ENCODE measurements around the gene PLA2G4A. TPM values are rescaled to one million over a fixed set of nuclear protein-coding genes. Genes with fewer than 3 reads are reported as not detected.

The PLA2G4A gene
- total RNA-seq, 1 donor from 2014 or later = 4.8 TPM

DNA sequence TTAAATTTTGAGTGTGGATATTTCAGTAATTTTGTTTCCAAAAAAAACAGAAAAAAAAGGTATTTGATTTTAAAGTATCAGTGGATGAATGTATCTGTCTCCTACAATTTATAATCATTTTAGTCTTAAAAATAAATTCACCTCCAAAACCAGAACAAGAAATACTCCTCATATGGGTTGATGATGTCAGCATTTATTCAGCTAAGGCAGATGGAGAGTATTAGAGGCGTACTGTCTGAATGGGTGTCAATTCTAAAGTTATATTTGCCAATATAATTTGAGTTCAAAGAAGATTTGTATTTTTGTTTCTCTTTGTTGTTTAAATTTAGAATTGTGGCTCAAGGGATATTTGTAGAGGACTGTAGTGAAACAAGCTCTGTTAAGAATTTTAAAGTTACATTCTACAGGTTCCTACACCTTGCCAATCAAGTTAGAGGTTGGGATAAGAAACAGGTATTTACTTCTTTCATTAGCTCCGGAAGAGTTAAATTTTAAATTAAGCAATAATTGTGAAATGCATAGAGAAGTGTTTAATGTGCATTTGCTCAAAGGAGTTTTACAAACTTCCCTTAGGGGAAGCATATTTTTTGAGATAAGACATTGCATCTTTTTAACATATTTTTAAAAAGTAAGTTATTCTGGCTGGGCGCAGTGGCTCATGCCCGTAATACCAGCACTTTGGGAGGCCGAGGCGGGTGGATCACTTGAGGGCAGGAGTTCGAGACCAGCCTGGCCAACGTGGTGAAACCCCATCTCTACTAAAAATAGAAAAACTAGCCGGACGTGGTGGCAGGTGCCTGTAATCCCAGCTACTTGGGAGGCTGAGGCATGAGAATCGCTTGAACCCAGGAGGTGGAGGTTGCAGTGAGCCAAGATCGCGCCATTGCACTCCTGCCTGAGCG is 1.2 kb downstream of the PLA2G4A start:
- intact Hi-C loops (cut with DNase I) = no loop called here
- ATAC-seq (peak; percentile 53), DNase-seq (ENCODE audit: low spot score) (no peak)

DNA sequence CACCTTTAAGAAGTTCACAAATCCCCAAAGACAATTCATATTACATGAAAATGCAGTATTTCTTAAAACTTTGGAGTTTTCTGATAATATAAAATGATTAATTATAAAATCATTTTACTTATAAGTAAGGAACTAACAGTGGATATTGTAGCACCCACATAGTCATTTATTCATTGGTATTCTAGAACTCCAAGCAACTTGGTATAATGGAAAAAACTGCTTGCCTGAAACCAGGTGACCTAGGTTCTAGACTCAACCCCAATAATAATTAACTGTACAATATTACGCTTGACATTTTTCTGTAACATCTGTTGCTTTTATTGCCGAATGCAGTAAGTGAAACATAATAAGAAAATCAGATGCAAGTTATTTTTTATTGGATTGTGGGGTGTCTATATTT is 2.4 kb downstream of the PLA2G4A start:
- DNase-seq (ENCODE audit: low spot score) (no peak), ATAC-seq (no peak)
- intact Hi-C loops (cut with DNase I) = no loop called here

DNA sequence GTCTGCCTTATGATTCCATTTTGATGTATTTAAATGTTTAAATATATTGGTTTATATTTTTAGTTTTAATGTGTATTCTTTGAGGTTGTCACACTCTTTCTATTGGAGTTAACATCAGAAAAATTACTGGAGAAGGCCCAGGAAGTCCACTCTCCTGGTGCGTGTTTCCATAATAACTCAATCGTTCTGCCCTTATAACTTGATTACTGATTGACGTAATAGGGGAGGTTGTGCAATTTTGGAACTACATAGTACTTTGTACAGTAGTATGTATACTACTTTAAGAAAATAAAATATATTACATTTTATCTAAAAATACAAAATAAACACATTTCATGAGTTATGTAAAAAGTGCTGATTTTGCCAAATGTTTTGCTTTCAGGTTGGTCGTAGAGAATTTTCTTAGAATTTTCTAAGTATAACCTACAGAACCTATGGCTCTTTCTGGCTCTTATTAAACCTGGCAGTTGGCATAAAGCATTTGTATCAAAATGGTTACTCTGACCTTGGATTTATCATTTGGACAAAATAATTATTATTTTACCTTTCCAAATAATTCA is 5.7 kb downstream of the PLA2G4A start:
- intact Hi-C loops (cut with DNase I) = no loop called here
- ATAC-seq (no peak), DNase-seq (ENCODE audit: low spot score) (no peak)

DNA sequence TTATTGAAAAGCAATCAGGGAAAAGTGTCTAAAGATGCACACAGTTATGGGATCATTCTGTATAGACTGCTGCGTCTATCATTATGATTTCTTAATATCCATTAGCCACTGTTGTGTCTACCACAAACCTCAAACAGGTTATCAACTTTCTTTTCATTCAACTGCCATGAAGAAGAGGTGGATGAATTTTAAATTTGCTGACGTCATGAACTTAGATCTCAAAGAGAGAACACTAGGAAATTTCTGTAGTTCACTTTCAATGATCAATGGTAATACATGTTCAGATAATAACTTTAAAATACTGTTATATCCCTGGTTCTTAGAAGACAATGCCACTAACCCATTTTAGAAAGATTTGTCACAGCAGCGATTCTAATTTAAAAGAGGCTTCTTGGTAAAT is 6.7 kb downstream of the PLA2G4A start:
- ATAC-seq = no peak
- intact Hi-C loops (cut with DNase I) = no loop called here
- DNase-seq (ENCODE audit: low spot score) = no peak

DNA sequence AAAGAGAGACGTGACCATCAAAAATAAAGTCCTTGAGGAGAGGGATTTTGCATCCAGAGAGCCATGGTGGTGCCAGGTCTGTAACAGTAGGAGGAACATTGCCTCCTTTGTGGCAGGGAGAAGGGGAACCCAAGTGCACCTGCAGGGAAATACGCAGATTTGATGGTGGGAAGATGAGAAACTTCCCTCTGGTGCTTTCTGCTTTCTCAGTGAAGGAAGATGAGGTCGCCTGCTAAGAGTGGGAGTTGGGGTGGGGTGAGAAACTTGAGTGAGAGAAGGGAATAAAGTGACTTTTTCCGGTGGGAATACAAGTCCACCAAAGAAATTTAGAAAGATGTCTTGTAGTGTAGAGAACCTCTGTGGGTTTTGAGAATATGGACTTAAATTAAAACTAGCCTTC is 9.1 kb downstream of the PLA2G4A start:
- DNase-seq (ENCODE audit: low spot score) = no peak
- intact Hi-C loops (cut with DNase I) = no loop called here
- no peak for ATAC-seq

DNA sequence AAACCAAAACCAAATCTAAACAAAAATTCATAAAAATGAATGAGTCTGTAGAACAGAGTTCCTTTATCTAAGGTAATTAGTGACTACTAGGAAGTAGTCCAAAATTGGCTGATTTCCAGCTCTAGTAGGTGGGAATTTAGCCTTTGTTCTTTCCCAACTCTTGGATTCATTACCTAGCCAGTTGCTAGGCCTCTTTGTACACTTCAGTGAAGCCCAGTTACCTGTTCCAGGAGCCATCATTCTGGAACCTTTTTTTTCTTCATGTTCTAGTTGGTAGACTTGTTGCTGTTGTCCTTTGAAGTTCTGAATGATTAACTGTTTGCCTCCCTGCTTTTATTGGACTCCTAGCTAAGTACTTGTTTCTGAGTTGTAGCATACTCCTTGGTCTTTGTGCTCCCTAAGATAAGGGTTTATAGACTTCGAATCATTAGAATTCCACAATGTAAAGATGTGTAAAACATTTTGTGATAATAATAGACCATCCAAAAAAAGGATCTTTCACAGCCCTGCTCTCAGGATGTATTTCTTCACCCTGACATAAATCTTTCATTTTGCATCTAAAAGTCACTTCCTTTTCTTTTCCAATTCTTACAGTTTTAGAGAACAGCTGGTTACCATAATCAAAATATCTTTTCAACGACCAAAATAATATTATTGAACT is 9.8 kb downstream of the PLA2G4A start:
- ATAC-seq (peak; percentile 34), DNase-seq (ENCODE audit: low spot score) (no peak)
- intact Hi-C loops (cut with DNase I) = no loop called here

DNA sequence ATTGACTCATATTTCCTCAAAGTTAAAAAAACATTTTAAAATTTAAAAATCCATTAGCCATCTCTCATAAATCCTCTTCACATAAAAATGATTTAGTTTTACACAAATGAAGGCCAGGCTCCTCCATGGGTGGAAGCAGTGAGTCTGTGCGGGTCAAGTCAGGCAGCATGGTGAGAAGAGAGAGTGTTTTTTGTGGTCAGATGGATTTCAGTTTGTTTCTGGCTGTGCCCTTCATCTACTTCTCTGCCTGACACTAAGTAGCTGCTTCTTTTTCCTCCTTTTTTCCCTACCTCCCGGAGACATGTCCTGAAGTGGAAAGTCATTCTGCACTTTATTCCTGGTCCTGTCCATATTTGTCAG is 10.3 kb downstream of the PLA2G4A start:
- ATAC-seq (peak; percentile 70), DNase-seq (ENCODE audit: low spot score) (no peak)
- intact Hi-C loops (cut with DNase I) = no loop called here

DNA sequence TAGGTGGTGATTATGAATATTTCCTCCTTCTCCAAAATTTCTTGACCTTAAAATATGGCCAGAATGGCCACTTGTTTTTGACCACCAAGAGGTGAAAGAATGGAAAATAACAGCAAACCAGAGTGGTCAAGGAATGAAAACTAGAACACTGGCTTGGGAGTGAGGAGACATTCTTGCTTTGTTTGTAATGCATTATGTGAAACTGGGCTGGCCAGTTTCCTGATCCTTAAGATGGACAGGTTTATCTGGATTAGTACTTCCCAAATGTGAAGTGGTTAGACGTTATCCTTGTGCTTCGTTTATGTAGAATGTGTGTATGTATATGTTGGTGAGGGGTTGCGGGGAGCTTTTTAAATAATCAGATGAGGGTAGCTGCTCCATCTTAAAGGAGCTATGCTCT is 12.8 kb downstream of the PLA2G4A start:
- ATAC-seq (no peak), DNase-seq (ENCODE audit: low spot score) (no peak)
- intact Hi-C loops (cut with DNase I) = no loop called here

DNA sequence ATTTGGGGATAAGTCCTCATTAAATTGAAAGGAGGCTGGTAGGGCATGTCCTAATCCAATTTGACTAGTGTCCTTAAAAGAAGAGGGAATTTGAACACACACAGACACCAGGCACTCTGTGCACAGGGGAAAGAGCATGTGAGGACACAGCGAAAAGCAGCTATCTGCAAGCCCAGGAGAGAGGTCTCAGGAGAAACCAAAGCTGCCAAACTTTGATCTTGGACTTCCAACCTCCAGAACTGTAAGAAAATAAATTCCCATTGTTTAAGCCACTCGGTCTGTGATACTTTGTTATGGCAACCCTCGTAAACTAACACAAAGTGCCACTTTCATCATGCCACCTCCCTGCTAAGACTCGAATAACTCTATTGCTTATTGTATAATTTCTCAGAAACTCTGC is 13.8 kb downstream of the PLA2G4A start:
- DNase-seq (ENCODE audit: low spot score) = no peak
- ATAC-seq = no peak
- intact Hi-C loops (cut with DNase I) = no loop called here

DNA sequence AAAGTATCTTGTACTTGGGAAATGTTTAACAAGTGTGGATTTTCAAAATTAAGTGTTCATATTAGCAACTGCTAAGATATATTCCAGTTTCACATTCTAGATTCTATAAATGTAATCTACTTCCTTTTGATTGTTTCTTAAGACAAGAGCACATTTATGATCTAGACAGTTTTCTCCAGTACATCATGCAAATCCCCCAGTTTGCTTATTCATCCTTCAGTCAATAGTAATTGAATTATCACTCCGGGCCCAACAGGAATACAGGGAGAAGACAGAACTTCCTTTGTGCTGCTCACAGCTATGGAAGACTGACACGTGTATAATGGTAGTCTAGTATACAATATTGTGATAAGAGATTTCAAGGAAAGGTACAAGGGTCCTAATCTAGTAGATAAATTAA is 14.5 kb downstream of the PLA2G4A start:
- intact Hi-C loops (cut with DNase I) = no loop called here
- ATAC-seq (no peak), DNase-seq (ENCODE audit: low spot score) (no peak)

DNA sequence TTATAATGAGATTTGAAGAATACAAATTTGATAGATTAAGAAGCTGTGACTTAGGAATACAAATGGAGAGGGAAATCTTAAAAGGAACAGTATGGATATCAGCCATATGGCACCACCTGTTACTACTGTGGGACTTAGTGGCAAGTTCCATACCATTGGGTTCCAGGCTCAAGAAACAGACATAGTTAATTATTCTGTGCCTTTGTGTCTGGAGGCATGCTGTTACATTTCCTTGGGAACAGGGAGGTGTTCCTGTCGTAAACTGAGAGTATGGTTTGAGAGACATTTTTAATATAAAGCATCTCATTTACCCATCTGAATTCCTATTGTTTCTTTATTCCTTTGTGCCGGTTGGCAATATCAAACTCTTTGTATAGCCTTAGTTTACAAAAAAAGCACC is 15.2 kb downstream of the PLA2G4A start:
- intact Hi-C loops (cut with DNase I) = no loop called here
- no peak for DNase-seq (ENCODE audit: low spot score)
- no peak for ATAC-seq

DNA sequence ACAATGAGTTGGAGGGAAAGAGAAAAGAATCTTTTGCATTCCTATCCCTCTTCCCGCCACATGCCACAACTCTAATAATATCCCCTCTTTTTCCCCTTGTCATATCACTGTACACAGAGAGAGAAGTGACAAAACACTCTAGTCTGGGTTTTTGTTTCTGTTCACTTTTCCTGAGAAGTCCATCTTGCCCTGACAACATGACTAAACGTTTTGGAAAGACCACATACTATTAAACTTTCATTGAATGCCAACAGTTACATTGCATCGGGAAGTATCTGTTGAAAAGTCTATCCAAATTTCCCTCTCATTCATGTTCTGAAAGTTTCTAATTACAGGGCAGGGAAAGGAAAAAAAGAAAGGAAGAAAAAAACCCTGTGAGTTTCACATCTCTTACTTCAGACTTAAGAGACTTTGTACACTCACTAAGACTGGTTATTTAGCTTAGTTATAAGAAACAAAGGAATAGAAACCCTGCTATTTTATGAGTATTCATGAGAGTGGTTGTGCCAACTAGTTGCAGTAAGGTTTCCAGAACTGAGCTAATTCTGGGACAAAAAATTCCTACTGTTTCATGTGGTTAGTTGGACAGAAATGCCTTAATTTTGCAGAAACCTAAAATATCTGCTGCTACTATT is 16.9 kb downstream of the PLA2G4A start:
- ATAC-seq (peak; percentile 53), DNase-seq (ENCODE audit: low spot score) (no peak)
- intact Hi-C loops (cut with DNase I) = no loop called here

DNA sequence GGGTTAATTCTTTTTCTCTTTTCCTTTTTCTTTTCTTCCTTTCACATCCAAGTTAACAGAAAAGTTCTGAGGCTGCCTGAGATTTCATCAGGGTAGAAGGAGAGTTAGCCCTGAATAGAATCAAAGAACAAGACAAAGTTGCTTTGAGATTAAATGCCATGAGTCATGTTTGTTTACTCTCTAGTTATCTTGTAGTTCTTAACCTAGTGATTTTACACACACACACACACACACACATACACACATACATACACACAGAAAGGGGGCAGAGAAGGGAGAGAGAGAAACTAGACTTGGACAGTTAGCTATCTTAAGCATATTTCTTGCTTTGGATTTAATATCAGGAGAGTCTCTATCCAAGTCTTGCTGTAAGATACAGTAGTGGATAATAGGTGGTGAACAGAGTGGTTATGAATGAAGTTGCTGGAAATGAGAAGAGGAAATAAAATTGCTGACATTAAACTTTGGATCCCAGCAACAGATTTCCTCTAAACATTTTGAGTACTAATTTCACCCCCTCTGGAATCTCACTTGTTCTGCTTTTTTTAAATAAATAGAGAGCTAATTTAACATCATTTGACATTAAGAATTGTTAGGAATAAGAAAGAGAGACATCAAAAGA is 19.9 kb downstream of the PLA2G4A start:
- ATAC-seq (peak; percentile 64), DNase-seq (ENCODE audit: low spot score) (no peak)

DNA sequence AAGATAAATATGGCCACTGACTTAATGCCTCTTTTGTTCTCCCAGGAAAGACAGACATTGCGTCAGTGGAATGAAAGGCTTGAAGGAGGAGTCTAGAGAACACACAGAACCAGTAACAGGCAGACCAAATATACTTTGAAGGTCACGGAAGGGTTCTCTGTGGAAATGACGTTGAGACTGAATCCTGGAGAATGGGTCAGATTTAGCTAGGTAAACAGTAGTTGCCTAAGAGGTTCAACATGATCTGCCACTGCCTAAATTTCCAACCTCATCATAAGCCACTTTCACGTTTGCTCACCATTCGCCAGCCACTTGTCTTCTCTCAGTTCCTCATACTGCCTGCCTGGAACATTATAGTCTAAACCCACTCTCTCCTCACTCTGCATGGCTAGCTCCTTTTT is 20.5 kb downstream of the PLA2G4A start:
- no peak for DNase-seq (ENCODE audit: low spot score)
- ATAC-seq = peak; percentile 78
- intact Hi-C loops (cut with DNase I) = no loop called here

More for the DNA sequence above, 19.9 kb downstream of the PLA2G4A start:
- intact Hi-C loops (cut with DNase I) = no loop called here

DNA sequence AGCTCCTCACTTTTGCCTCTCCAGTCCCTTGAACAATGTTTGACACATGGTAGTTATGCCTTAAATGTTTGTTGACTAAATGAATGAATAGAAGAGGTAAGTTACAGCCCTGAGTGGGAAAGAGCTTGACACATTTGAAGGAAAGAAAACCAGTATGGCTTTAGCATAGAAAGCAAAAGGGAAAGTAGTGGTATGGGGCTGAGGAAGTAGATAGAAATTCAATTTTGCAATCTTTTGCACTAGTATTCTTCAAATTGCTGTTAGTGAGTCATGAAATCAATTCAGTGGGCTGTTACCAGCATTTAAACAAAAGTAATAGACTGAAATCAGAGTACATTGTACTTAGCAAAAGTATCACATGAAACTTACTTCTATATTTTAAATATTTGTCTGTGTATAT is 21.1 kb downstream of the PLA2G4A start:
- ATAC-seq (no peak), DNase-seq (ENCODE audit: low spot score) (no peak)
- intact Hi-C loops (cut with DNase I) = no loop called here

DNA sequence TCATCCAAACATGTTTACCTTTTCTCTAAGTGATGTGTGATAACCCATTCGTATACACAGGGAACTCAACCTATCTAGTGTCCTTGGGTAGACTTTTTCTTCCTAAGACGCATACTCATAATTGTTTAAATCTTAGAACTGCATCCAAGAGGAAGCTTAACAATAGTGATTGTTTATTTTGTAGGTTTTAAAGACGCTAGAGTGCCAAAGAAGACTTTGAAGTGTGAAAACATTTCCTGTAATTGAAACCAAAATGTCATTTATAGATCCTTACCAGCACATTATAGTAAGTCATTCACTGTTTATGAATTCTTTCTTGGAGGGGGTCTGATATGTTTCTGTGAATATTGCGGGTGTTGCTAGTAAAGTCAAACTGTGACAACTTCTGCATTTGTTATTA is 25.4 kb downstream of the PLA2G4A start:
- no peak for DNase-seq (ENCODE audit: low spot score)
- ATAC-seq = no peak
- intact Hi-C loops (cut with DNase I) = no loop called here

DNA sequence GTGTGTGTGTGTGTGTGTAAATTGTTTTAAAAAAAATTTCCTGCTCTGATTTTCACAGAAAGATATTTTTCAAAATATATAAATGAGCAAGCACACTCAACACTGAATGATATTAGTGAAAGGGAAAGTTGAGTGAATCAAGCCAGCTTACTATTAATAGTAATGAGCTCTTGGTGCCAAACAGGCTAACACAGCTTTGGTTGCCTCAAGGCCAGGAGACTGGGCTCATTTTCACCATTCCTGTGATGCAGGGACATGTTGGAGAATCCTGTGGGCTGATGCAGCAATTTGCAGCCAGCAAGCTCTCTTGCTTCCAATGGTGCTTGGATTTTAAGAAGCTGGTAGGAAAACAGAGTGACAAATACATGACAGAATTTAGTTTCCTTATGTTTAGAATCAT is 30.2 kb downstream of the PLA2G4A start:
- intact Hi-C loops (cut with DNase I) = no loop called here
- ATAC-seq = peak; percentile 63
- no peak for DNase-seq (ENCODE audit: low spot score)

DNA sequence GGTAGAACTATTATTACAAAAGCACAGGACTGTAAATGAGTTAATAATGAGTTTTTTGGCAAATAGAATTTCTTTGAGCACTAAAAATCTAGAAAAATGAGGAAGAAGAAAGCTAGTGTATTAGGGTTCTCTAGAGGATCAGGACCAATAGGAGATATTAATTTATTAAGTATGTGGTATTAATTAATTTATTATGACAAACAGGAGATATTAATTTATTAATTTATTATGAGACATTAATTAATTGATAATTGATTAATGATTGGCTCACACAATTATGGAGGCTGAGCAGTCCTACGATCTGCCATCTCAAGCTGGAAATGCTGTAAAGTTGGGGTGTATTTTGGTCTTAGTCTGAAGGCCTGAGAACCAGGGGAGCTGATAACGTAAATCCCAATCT is 31.2 kb downstream of the PLA2G4A start:
- DNase-seq (ENCODE audit: low spot score) = no peak
- ATAC-seq = no peak
- intact Hi-C loops (cut with DNase I) = no loop called here

DNA sequence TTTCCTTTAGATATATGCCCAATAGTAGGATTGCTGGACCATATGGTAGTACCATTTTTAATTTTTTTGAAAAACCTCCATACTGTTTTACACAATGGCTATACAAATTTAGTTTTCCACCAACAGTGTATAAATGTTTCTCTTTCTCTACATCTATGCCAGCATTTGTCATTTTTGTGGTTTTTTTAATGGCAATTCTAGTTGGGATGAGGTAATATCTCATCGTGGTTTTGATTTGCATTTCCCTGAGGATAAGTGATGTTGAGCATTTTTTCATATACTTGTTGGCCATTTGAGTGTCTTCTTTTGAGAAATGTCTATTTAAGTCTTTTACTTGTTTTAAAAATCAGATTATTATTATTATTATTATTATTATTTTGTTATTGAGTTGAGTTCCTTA is 35.5 kb downstream of the PLA2G4A start:
- intact Hi-C loops (cut with DNase I) = no loop called here
- no peak for ATAC-seq

More for the DNA sequence above, 35.5 kb downstream of the PLA2G4A start:
- DNase-seq (ENCODE audit: low spot score) = no peak
